Brain pericyte (primary cell): ENCODE results near the gene GADL1.
A peak's percentile ranks its signal among the peaks of the same experiment; 100 is the strongest.

Source experiments
- DNase-seq: peaks from one replicate; pipeline ENCODE4 v3.0.0-alpha.2; 2012; ENCODE audit warnings: low read depth, low spot score

GADL1 gene

GRCh38 chr3:30878862-30879261 is 15.6 kb downstream of the GADL1 start:
- DNase-seq = no peak

- no peak for DNase-seq
These were observed 19.0 kb downstream of the GADL1 start for GRCh38 chr3:30875505-30875904.

- DNase-seq = no peak
These were observed 20.8 kb downstream of the GADL1 start for GRCh38 chr3:30873671-30874070.

DNA sequence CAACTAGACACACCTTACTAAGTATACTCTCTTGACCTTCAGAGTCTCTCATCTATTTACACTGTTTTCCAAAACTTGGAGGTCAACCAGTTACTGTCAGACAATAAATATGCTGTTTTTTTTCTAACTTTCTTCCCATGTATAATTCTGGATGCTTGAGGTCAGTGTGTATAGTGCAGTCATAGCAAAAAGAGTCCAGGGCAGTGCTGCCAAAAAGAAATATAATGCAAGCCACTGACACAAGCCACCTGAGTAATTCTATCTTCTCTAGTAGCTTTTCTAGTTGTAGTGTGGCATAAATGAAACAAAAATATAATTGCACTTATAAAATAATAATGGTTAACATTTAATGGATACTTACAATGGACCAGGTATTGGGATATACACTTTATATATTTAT is 21.6 kb downstream of the GADL1 start:
- no peak for DNase-seq

- no peak for DNase-seq
These were observed 22.7 kb downstream of the GADL1 start for GRCh38 chr3:30871720-30872119.

DNA sequence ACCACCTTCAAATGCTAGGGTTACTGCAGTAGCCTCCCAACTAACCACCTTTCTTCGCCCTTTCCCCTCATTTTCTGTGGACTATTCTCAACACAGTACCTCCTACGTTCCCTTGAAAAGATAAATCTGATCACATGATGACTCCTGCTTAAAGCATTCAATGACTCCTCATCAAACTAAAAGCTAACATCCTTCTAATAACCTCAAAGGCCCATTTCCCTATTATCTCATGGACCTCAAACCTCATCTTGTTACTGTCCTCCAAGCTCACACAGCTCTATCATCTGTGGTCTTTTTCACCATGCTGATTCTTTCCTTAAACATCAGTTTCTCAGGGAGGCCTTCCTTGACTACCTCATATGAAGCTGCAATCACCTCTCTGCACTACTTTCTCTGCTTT is 29.6 kb downstream of the GADL1 start:
- DNase-seq = no peak

- no peak for DNase-seq
These were observed 30.3 kb downstream of the GADL1 start for GRCh38 chr3:30864132-30864531.

GRCh38 chr3:30862004-30862403 is 32.5 kb downstream of the GADL1 start:
- DNase-seq = no peak

- no peak for DNase-seq
These were observed 35.5 kb downstream of the GADL1 start for GRCh38 chr3:30858894-30859389.

DNA sequence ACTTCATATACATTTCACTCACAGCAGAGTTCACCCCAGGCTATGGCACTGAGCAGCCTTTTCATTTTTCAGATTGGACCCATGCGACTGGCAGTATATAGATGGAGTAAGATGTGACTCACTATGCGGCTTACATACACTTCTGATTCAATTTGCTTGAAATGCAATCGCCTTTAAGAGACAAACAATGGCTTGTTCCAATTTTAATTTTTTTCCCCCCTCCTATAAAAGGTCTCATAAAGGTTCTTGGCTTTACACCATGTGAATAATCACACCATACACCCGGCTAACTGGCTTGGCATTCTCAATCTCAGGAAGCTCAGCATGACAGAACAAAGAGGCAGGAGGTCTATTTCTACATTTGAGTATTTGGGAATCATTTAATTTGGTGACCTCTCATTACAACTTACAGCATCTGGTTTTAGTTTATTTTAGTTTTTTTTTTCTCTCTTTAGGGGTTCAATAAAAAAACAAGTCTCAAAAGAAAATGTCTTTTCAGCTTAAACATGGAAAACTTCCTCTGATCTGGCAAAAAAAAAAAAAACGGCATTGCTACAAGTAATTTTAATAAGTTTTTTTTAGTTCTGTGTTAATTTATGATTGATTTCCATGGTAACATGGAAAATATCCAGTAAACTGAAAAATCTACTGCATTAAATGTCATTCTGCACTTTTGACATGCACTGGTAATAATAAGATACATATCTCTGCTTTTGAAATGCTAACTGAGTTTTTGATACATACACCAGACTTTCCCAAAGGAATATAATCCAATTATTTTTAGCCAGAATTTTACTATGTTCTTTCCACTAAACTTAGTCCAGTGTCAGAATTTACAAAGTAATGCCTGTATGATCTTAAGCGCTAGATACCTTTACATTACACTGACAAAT is 38.8 kb downstream of the GADL1 start:
- DNase-seq = peak; percentile 16

DNA sequence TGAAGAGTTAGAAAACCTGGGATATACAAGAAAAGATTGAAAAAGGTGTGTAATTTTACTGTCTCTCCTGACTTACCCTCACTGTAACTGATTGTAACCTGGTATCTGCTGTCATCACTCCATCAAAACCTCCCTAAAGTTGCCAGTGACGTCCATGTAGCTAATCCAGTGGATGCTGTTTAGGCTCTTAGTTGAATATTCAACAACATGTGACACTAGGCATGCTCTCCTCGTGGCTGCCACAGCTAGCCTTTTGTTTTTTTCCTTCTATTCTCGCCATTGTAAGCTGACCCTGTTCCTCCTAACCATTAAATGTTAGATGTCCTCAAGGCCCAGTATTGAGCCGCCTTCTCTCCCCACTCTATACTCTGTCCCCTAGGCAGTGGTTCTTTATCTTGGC is 41.6 kb downstream of the GADL1 start:
- DNase-seq = no peak

DNA sequence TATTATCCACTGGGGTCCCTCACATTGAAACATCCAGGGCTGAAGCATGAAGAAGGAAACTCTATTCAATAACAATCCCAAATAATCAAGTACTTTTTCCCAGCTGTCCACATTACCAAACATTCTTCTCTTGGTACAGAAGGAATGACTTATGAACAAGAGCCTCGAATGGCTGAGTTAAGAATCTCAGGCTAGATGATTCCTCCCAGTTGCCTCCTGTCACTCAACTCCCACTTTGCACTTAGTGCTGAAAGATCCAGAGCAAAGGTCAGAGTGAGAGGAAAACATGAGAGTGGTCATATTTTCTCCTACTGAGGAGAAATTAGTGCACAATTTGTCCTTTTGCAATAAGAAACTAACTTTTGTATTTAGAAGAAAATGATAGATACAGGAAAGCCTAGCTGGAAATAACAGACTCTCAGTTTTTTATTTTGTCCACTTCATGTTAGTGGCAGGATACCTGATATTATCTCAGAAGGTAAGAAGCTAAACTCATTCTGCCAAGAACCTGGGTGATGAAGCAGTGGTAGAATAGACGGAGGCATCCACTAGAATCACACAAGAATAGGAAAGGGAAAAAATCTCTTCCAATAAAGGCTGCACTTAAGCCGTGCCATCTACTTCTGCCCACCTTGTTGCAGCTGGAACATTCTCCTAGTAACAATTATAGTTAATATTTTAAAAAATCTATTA is 46.2 kb downstream of the GADL1 start:
- no peak for DNase-seq

DNA sequence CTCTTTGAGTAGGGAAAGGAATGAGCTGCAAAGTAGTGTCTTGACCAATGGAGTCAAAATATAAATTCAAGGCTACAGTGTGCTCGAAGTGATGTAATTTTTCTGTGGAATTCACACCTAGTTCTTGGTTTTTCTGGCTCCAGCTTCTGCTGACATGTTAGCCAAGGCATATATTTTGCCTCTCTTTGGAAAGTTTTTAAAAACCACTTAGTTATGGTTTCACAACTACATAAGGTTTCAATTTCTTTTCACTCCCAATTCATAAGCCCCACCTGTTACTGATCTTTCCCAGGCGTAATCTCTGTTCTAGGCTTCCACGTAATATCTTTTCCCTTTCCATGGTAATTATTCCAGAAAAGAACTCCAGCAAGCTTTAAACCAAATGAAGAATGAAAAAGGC is 46.9 kb downstream of the GADL1 start:
- no peak for DNase-seq

GRCh38 chr3:30845606-30846005 is 48.9 kb downstream of the GADL1 start:
- no peak for DNase-seq

GRCh38 chr3:30843877-30844276 is 50.6 kb downstream of the GADL1 start:
- DNase-seq = no peak

GRCh38 chr3:30836141-30836540 is 58.3 kb downstream of the GADL1 start:
- no peak for DNase-seq

GRCh38 chr3:30835667-30836066 is 58.8 kb downstream of the GADL1 start:
- no peak for DNase-seq

GRCh38 chr3:30832961-30833575 is 61.4 kb downstream of the GADL1 start:
- DNase-seq = no peak

GRCh38 chr3:30827080-30827479 is 67.4 kb downstream of the GADL1 start:
- DNase-seq = no peak

- DNase-seq = no peak
These were observed 67.9 kb downstream of the GADL1 start for GRCh38 chr3:30826531-30826942.

DNA sequence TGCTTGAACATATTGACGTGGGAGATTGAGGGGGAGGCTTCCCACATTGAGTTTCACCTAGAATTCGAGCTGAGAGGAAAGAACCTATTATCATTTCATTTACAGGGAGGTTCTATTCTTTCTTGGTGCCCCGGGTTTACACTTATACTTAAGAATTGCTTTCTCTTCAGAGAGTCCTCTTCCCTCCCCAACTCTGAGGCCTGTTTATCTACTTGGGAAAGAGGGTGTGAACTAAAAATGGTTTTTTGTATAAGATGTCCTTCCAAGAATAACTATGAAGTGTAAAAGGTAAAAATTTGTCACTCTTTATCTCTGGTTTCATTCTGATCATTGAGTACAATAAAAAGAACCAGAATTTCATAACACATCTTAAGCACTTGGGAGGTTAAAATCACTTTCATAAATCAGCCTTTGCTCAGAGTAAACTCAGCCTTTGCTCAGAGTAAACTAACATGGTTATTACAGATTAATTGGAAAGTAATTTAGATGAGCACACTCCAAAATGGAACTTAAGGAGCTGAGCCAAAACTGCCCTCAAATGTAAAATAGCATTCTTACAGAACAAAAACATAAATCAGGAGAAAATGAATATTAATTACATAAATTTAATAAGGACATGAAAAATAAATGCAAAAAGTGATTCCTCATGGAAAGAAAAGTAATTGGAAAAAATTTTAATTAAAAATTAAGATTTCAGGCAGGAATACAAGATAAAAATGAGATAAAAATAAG is 75.2 kb downstream of the GADL1 start:
- DNase-seq = no peak

DNA sequence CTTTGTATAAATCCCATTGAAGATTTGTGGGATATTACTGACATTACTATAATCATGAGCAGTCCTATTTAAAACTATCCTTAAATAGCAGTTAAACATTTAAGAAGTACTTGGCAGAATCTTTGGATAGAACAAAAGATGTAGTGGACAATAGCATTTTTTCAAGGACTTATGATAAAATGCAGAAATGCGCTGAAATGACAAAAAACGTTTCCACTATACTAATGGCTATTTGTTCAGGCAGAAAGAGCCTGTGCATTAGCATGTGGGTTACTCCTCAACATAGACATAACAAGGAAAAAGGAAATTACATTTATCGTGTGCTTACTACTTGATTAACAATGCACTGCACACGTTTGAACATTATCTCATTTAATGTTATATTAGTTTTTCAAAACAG is 80.7 kb downstream of the GADL1 start:
- no peak for DNase-seq
